HCT116 (cell line): ENCODE results near the gene BICD2. TPM values are rescaled to one million over a fixed set of nuclear protein-coding genes. Genes with fewer than 3 reads are reported as not detected.

Source experiments
- ATAC-seq: fragments of 200-7000 bp; cut with Tn5 transposase; 2 replicates; pipeline ENCODE4 v1.9.1; 2020; ENCODE audit warnings: mild to moderate bottlenecking, moderate library complexity
- BruUV-seq: library from RNA; stranded (reverse); fragments of 400-500 nt; replicated peaks from 2 replicates; lab custom pipeline; 2021; lab: Mats Ljungman, UMichigan
- CTCF ChIA-PET: fragments of 300-600 bp; sonication (Branson Sonifier 250); formaldehyde crosslinking; loops from one replicate; lab custom pipeline; 2021; ENCODE audit warnings: antibody characterized with exemption; lab: Charles Lee
- POLR2A ChIA-PET: fragments of 300-600, 350-600 bp; sonication (Branson Sonifier 250); formaldehyde crosslinking; loops from one replicate; lab custom pipeline; 2021; ENCODE audit warnings: antibody characterized with exemption; lab: Charles Lee
- RAD21 ChIA-PET, 2 experiments: fragments of 300-600 bp; sonication (Branson Sonifier 250); formaldehyde crosslinking; loops; one replicate each; lab custom pipeline; 2023; ENCODE audit warnings: low total read pairs in 2 of 2; ENCODE audit not compliant: uncharacterized antibody in 2 of 2, unreplicated experiment in 2 of 2, low non-redundant PET in 1 of 2; lab: Charles Lee
- DNase-seq: peaks from one replicate; pipeline ENCODE4 v3.0.0-alpha.2; 2010; ENCODE audit warnings: low read depth, low spot score
- H2AFZ ChIP-seq: fragments of 200-600 bp; shearing (Covaris generic), sonication (generic); 2 replicates; pipeline ENCODE4 v1.6.1; 2017; ENCODE audit warnings: low read depth, mixed run types, mixed read lengths, antibody characterized with exemption, low read length; ENCODE audit not compliant: poor library complexity, severe bottlenecking
- H3K27ac ChIP-seq: 2 replicates; pipeline ENCODE4 v1.5.1; 2012; ENCODE audit warnings: low read depth, low read length
- H3K27me3 ChIP-seq: fragments of 200-600 bp; sonication (generic); 2 replicates; pipeline ENCODE4 v1.6.1; 2016; ENCODE audit warnings: mixed run types, low read length, mixed read lengths; ENCODE audit not compliant: insufficient read depth
- H3K36me3 ChIP-seq, 2 experiments: fragments of 200-500 bp in 1 of 2; fragments of 200-600 bp in 1 of 2; sonication (Bioruptor generic) in 1 of 2; sonication (generic) in 1 of 2; 2 replicates each; pipeline versions ENCODE4 v1.5.1 to v1.6.1; 2014 to 2016; ENCODE audit warnings: low read length in 2 of 2, inconsistent platforms in 1 of 2, mixed read lengths in 1 of 2, mixed run types in 1 of 2; ENCODE audit not compliant: insufficient read depth in 2 of 2, control insufficient read depth in 1 of 2
- H3K4me1 ChIP-seq, 2 experiments: fragments of 200-600 bp in 1 of 2; sonication (generic) in 1 of 2; 2 replicates each; pipeline versions ENCODE4 v1.5.1 to v1.6.1; 2012 to 2017; ENCODE audit warnings: low read length in 2 of 2, inconsistent platforms in 1 of 2, mild to moderate bottlenecking in 1 of 2, mixed read lengths in 1 of 2, mixed run types in 1 of 2, moderate library complexity in 1 of 2; ENCODE audit not compliant: insufficient read depth in 2 of 2, control insufficient read depth in 1 of 2
- H3K4me2 ChIP-seq: fragments of 200-600 bp; sonication (generic); 2 replicates; pipeline ENCODE4 v1.6.1; 2017; ENCODE audit warnings: mixed run types, low read length, mixed read lengths
- H3K4me3 ChIP-seq, 2 experiments: fragments of 200-600 bp in 1 of 2; sonication (generic) in 1 of 2; replicated peaks in 1 of 2; 2 replicates each; pipeline ENCODE4 v1.5.1; 2011 to 2016; ENCODE audit warnings: low read length in 2 of 2, control low read depth in 1 of 2, low read depth in 1 of 2, mild to moderate bottlenecking in 1 of 2, mixed read lengths in 1 of 2, mixed run types in 1 of 2
- H3K79me2 ChIP-seq: fragments of 200-600 bp; sonication (generic); 2 replicates; pipeline ENCODE4 v1.6.1; 2017; ENCODE audit warnings: mild to moderate bottlenecking, mixed run types, low read length, moderate library complexity, mixed read lengths; ENCODE audit not compliant: insufficient read depth
- H3K9ac ChIP-seq: fragments of 200-600 bp; sonication (generic); 2 replicates; pipeline ENCODE4 v1.6.1; 2016; ENCODE audit warnings: low read length, mixed read lengths
- H3K9me2 ChIP-seq: fragments of 200-600 bp; sonication (generic), shearing (Covaris generic); 2 replicates; pipeline ENCODE4 v1.6.1; 2017; ENCODE audit warnings: mixed run types, mild to moderate bottlenecking, moderate library complexity; ENCODE audit not compliant: insufficient read depth
- H3K9me3 ChIP-seq, 2 experiments: fragments of 200-500 bp in 1 of 2; fragments of 200-600 bp in 1 of 2; sonication (Bioruptor generic) in 1 of 2; sonication (generic) in 1 of 2; 2 replicates each; pipeline ENCODE4 v1.6.1; 2014 to 2017; ENCODE audit warnings: low read length in 2 of 2, mixed read lengths in 2 of 2, inconsistent platforms in 1 of 2, low read depth in 1 of 2, mild to moderate bottlenecking in 1 of 2, mixed run types in 1 of 2, moderate library complexity in 1 of 2; ENCODE audit not compliant: control insufficient read depth in 1 of 2, insufficient read depth in 1 of 2
- H4K20me1 ChIP-seq: fragments of 200-600 bp; sonication (generic), shearing (Covaris generic); 2 replicates; pipeline ENCODE4 v1.6.1; 2017; ENCODE audit warnings: mixed run types, mild to moderate bottlenecking, moderate library complexity; ENCODE audit not compliant: insufficient read depth
- ATF3 ChIP-seq: IDR thresholded peaks from 2 replicates; pipeline ENCODE4 v1.6.1; 2012
- CBX3 ChIP-seq: IDR thresholded peaks from 2 replicates; pipeline ENCODE4 v1.6.1; 2012; ENCODE audit warnings: low read depth
- CEBPB ChIP-seq: IDR thresholded peaks from 2 replicates; pipeline ENCODE4 v1.6.1; 2012; ENCODE audit warnings: low read depth
- EGR1 ChIP-seq: IDR thresholded peaks from 2 replicates; pipeline ENCODE4 v1.6.1; 2012; ENCODE audit warnings: low read depth
- ELF1 ChIP-seq: IDR thresholded peaks from 2 replicates; pipeline ENCODE4 v1.6.1; 2012; ENCODE audit warnings: low read depth, borderline replicate concordance
- FOSL1 ChIP-seq: IDR thresholded peaks from 2 replicates; pipeline ENCODE4 v1.6.1; 2012; ENCODE audit warnings: low read depth
- MAX ChIP-seq: IDR thresholded peaks from 2 replicates; pipeline ENCODE4 v1.6.1; 2012
- SP1 ChIP-seq: IDR thresholded peaks from 2 replicates; pipeline ENCODE4 v1.6.1; 2012; ENCODE audit warnings: low read depth
- TCF7L2 ChIP-seq: IDR thresholded peaks from 2 replicates; pipeline ENCODE4 v1.7.0; 2011; ENCODE audit warnings: borderline replicate concordance, inconsistent platforms; ENCODE audit not compliant: insufficient read depth, insufficient read length; ENCODE audit errors: extremely low read depth
- ZBTB33 ChIP-seq: IDR thresholded peaks from 2 replicates; pipeline ENCODE4 v1.6.1; 2011; ENCODE audit warnings: mild to moderate bottlenecking, low read length, moderate library complexity; ENCODE audit not compliant: insufficient replicate concordance; ENCODE audit errors: extremely low read depth
- ZFX ChIP-seq: fragments of 450-650 bp; IDR thresholded peaks from 2 replicates; pipeline ENCODE4 v1.6.1; 2017
- intact Hi-C: fragments of 100-400 bp; cut with micrococcal nuclease; formaldehyde crosslinking; loops from 2 replicates; pipeline ENCODE4 v1.10.0; 2022
- total RNA-seq: library from RNA; stranded (reverse); gene quantifications from one replicate; pipeline ENCODE4 v1.2.1, GENCODE V29; 2021; ENCODE audit not compliant: unreplicated experiment

Gene BICD2
- total RNA-seq, 1 experiment from 2014 or later, result 23.4 TPM

- peaks cover 0 to 6% of the 10 kb centered on the region in 2 experiments; a peak in 1 of 4 replicates for H3K9me3 ChIP-seq
- no TSS peak for BruUV-seq
- H3K9ac ChIP-seq, result no peak overlapping the region
- no peak overlapping the region for H2AFZ ChIP-seq
- ChIA-PET POLR2A (no interaction called here), RAD21 (no interaction called here), CTCF (no interaction called here)
- no peak overlapping the region for H3K4me2 ChIP-seq
- intact Hi-C loops, result no loop called here
- H3K79me2 ChIP-seq, result peaks cover 84% of the 10 kb centered on the region
- peaks cover 0 to 10% of the 10 kb centered on the region in 2 experiments; a peak in 2 of 4 replicates for H3K4me1 ChIP-seq
- H3K9me2 ChIP-seq, result no peaks in the 10 kb centered on the region
- H3K36me3 ChIP-seq, result peaks cover 0 to 4% of the 10 kb centered on the region in 2 experiments; a peak in 1 of 4 replicates
- ATAC-seq (no peak), DNase-seq (no peak)
- no peak overlapping the region for H3K27ac ChIP-seq
- H4K20me1 ChIP-seq, result peaks cover 3% of the 10 kb centered on the region; the same call in 1 of the 2 replicates
- TF ChIP-seq SP1 (no peak), CEBPB (no peak), FOSL1 (no peak), TCF7L2 (no peak), ZFX (no peak), ZBTB33 (no peak), ATF3 (no peak), EGR1 (no peak), MAX (no peak), CBX3 (no peak), ELF1 (no peak)
- H3K27me3 ChIP-seq, result no peaks in the 10 kb centered on the region
- H3K4me3 ChIP-seq, result no peak overlapping the region
These were observed 5.2 kb downstream of the BICD2 start for GRCh38 chr9:92759446-92759845.
